ENCODE results near the gene CARNS1. TPM values are rescaled to one million over a fixed set of nuclear protein-coding genes. Genes with fewer than 3 reads are reported as not detected.

The CARNS1 gene
- total and polyA plus RNA-seq, 2 of the 13 experiments (the other 11 are each of a cell fraction or from before 2014, with no cell fraction given) = not detected

GRCh38 chr11:67401495-67402191 is 13.8 kb upstream of the CARNS1 start, which contains the start of gene PPP1CA (continued):
- TF ChIP-seq ZNF124 (CRISPR knock-in tag; IDR thresholded peaks at IDR 0.05) (no peak), MAFK (conservative IDR thresholded peaks at IDR 0.05 in 1 of 2, IDR thresholded peaks at IDR 0.05 in 1 of 2; ENCODE audit: low read length in 2 of 2) (no peak), HES4 (CRISPR knock-in tag; IDR thresholded peaks at IDR 0.05; ENCODE audit: borderline replicate concordance) (peak; percentile 46; the same call in 1 of the 2 replicates), STAG1 (CRISPR knock-in tag; IDR thresholded peaks at IDR 0.05) (peak; percentile 46; the same call in 1 of the 2 replicates), TBX2 (CRISPR knock-in tag; IDR thresholded peaks at IDR 0.05; ENCODE audit: borderline replicate concordance) (peak; percentile 12; the same call in 1 of the 2 replicates), KDM6A (CRISPR knock-in tag; IDR thresholded peaks at IDR 0.05; ENCODE audit: low read depth) (no peak), PLSCR1 (CRISPR knock-in tag; IDR thresholded peaks at IDR 0.05; ENCODE audit: borderline replicate concordance) (no peak), ZNF296 (CRISPR knock-in tag; conservative IDR thresholded peaks at IDR 0.05) (no peak), IRF2 (CRISPR knock-in tag; IDR thresholded peaks at IDR 0.05) (0 out of 2 replicates have a peak, but pooled peaks have one; percentile 48), RXRB (CRISPR knock-in tag; IDR thresholded peaks at IDR 0.05; ENCODE audit: borderline replicate concordance) (no peak), SPEN (CRISPR knock-in tag; IDR thresholded peaks at IDR 0.05; ENCODE audit: low read depth) (peak; percentile 70), ZNF546 (CRISPR knock-in tag; conservative IDR thresholded peaks at IDR 0.05) (0 out of 2 replicates have a peak, but pooled peaks have one; percentile 62), DNMT1 (CRISPR knock-in tag; IDR thresholded peaks at IDR 0.05) (no peak), RCOR2 (CRISPR knock-in tag; IDR thresholded peaks at IDR 0.05) (no peak), DRAP1 (CRISPR knock-in tag; IDR thresholded peaks at IDR 0.05) (peak; percentile 59), ZNF253 (CRISPR knock-in tag; IDR thresholded peaks at IDR 0.05; ENCODE audit: borderline replicate concordance) (no peak), MBD4 (IDR thresholded peaks at IDR 0.05; ENCODE audit: borderline replicate concordance, low read length) (no peak), HDAC1 (CRISPR knock-in tag; IDR thresholded peaks at IDR 0.05) (no peak; the same call in 1 of the 2 replicates), MNT (IDR thresholded peaks at IDR 0.05) (no peak), ZNF317 (CRISPR knock-in tag; IDR thresholded peaks at IDR 0.05) (no peak), SMC3 (IDR thresholded peaks at IDR 0.05; ENCODE audit: low read length) (no peak), THAP11 (CRISPR knock-in tag; IDR thresholded peaks at IDR 0.05) (peak; percentile 61), ZNF549 (CRISPR knock-in tag; IDR thresholded peaks at IDR 0.05) (no peak), HOXA5 (CRISPR knock-in tag; IDR thresholded peaks at IDR 0.05) (no peak), TCF7L2 (IDR thresholded peaks at IDR 0.05; ENCODE audit: low read depth, low read length) (no peak), CHD2 (IDR thresholded peaks at IDR 0.05; ENCODE audit: low read depth, low read length) (no peak), ATF2 (CRISPR knock-in tag; IDR thresholded peaks at IDR 0.05) (no peak), HDAC2 (CRISPR knock-in tag; IDR thresholded peaks at IDR 0.05) (0 out of 2 replicates have a peak, but pooled peaks have one; percentile 44), ZNF264 (CRISPR knock-in tag; IDR thresholded peaks at IDR 0.05) (no peak), CREB1 (IDR thresholded peaks at IDR 0.05) (no peak), CREB1 (CRISPR knock-in tag; IDR thresholded peaks at IDR 0.05) (no peak)
